ENCODE measurements around the gene ERCC2. TPM values are rescaled to one million over a fixed set of nuclear protein-coding genes. Genes with fewer than 3 reads are reported as not detected.

Gene ERCC2
- total RNA-seq, 1 experiment from 2014 or later: 58.9 TPM

GRCh38 chr19:45355402-45355801 lies 15.0 kb downstream of the ERCC2 start:
- no peaks in the 10 kb centered on the region for H3K9me3 ChIP-seq (ENCODE audit: control insufficient read depth in 1 of 2, insufficient read depth in 1 of 2, low read depth in 1 of 2, low read length in 2 of 2)
- H3K36me3 ChIP-seq (ENCODE audit: control insufficient read depth in 1 of 2, insufficient read depth in 2 of 2, low read length in 2 of 2): peaks cover 28 to 39% of the 10 kb centered on the region in 2 experiments; a peak in 3 of 4 replicates
- no peak for DNase-seq (ENCODE audit: low read depth, low spot score)
- no peak overlapping the region for H3K4me2 ChIP-seq (ENCODE audit: low read length)
- no peaks in the 10 kb centered on the region for H3K4me1 ChIP-seq (ENCODE audit: control insufficient read depth in 1 of 2, insufficient read depth in 2 of 2, low read length in 2 of 2)
- no peak overlapping the region for H3K4me3 ChIP-seq (replicated peaks in 1 of 2; ENCODE audit: low read depth in 1 of 2, low read length in 2 of 2)
- H3K27ac ChIP-seq (ENCODE audit: low read depth, low read length): no peak overlapping the region
- no peaks in the 10 kb centered on the region for H4K20me1 ChIP-seq (ENCODE audit: insufficient read depth)
- H3K27me3 ChIP-seq (ENCODE audit: insufficient read depth, low read length): no peaks in the 10 kb centered on the region
- TF ChIP-seq POLR2AphosphoS5 (IDR thresholded peaks at IDR 0.05; ENCODE audit: low read depth, low read length): no peak
- TF ChIP-seq EGR1 (IDR thresholded peaks at IDR 0.05; ENCODE audit: low read depth): no peak
- no peak for TF ChIP-seq YY1 (IDR thresholded peaks at IDR 0.05; ENCODE audit: extremely low read depth, insufficient replicate concordance, low read depth, low read length)
- no peak for TF ChIP-seq RAD21 (IDR thresholded peaks at IDR 0.05; ENCODE audit: low read depth)
- TF ChIP-seq CEBPB (IDR thresholded peaks at IDR 0.05; ENCODE audit: low read depth): no peak
- no peak for ATAC-seq
- BruUV-seq (replicated peaks): no TSS peak
- no peak overlapping the region for H2AFZ ChIP-seq (ENCODE audit: low read depth, low read length, poor library complexity, severe bottlenecking)
- ChIA-PET RAD21 (ENCODE audit: low non-redundant PET in 1 of 2, low total read pairs in 2 of 2, uncharacterized antibody in 2 of 2, unreplicated experiment in 2 of 2) (no interaction called here), POLR2A (no interaction called here), CTCF (no interaction called here)
- intact Hi-C loops (cut with micrococcal nuclease): no loop called here
- H3K9ac ChIP-seq (ENCODE audit: low read length): no peak overlapping the region
- H3K9me2 ChIP-seq (ENCODE audit: insufficient read depth): no peaks in the 10 kb centered on the region
- H3K79me2 ChIP-seq (ENCODE audit: insufficient read depth, low read length): no peaks in the 10 kb centered on the region

GRCh38 chr19:45354241-45354842 lies 16.0 kb downstream of the ERCC2 start:
- ATAC-seq: no peak
- H4K20me1 ChIP-seq (ENCODE audit: insufficient read depth): no peaks in the 10 kb centered on the region
- TF ChIP-seq SP1 (IDR thresholded peaks at IDR 0.05; ENCODE audit: low read depth) (no peak), EZH2phosphoT487 (IDR thresholded peaks at IDR 0.05; ENCODE audit: borderline replicate concordance) (no peak), YY1 (IDR thresholded peaks at IDR 0.05; ENCODE audit: extremely low read depth, insufficient replicate concordance, low read depth, low read length) (no peak), EZH2 (IDR thresholded peaks at IDR 0.05) (no peak), RAD21 (IDR thresholded peaks at IDR 0.05; ENCODE audit: low read depth) (no peak), ELF1 (IDR thresholded peaks at IDR 0.05; ENCODE audit: borderline replicate concordance, low read depth) (no peak), SIN3A (IDR thresholded peaks at IDR 0.05; ENCODE audit: low read depth) (no peak), ZFX (IDR thresholded peaks at IDR 0.05) (no peak), ZNF274 (IDR thresholded peaks at IDR 0.05; ENCODE audit: low read depth, low read length) (no peak), POLR2AphosphoS5 (IDR thresholded peaks at IDR 0.05; ENCODE audit: low read depth, low read length) (no peak), MAX (IDR thresholded peaks at IDR 0.05) (no peak), POLR2A (IDR thresholded peaks at IDR 0.05; ENCODE audit: borderline replicate concordance, extremely low read depth, insufficient read depth, insufficient read length) (no peak), SRF (IDR thresholded peaks at IDR 0.05; ENCODE audit: low read depth) (no peak), CEBPB (IDR thresholded peaks at IDR 0.05; ENCODE audit: low read depth) (no peak), EGR1 (IDR thresholded peaks at IDR 0.05; ENCODE audit: low read depth) (no peak)
- TF ChIP-seq, protein P1, sequence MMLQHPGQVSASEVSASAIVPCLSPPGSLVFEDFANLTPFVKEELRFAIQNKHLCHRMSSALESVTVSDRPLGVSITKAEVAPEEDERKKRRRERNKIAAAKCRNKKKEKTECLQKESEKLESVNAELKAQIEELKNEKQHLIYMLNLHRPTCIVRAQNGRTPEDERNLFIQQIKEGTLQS (IDR thresholded peaks at IDR 0.05): no peak
- TF ChIP-seq, protein P2, sequence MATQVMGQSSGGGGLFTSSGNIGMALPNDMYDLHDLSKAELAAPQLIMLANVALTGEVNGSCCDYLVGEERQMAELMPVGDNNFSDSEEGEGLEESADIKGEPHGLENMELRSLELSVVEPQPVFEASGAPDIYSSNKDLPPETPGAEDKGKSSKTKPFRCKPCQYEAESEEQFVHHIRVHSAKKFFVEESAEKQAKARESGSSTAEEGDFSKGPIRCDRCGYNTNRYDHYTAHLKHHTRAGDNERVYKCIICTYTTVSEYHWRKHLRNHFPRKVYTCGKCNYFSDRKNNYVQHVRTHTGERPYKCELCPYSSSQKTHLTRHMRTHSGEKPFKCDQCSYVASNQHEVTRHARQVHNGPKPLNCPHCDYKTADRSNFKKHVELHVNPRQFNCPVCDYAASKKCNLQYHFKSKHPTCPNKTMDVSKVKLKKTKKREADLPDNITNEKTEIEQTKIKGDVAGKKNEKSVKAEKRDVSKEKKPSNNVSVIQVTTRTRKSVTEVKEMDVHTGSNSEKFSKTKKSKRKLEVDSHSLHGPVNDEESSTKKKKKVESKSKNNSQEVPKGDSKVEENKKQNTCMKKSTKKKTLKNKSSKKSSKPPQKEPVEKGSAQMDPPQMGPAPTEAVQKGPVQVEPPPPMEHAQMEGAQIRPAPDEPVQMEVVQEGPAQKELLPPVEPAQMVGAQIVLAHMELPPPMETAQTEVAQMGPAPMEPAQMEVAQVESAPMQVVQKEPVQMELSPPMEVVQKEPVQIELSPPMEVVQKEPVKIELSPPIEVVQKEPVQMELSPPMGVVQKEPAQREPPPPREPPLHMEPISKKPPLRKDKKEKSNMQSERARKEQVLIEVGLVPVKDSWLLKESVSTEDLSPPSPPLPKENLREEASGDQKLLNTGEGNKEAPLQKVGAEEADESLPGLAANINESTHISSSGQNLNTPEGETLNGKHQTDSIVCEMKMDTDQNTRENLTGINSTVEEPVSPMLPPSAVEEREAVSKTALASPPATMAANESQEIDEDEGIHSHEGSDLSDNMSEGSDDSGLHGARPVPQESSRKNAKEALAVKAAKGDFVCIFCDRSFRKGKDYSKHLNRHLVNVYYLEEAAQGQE (IDR thresholded peaks at IDR 0.05; ENCODE audit: low read depth): no peak

More at GRCh38 chr19:45354241-45354842, 16.0 kb downstream of the ERCC2 start:
- DNase-seq (ENCODE audit: low read depth, low spot score): no peak
- Histone ChIP-seq H3K79me2 (ENCODE audit: insufficient read depth, low read length) (no peaks in the 10 kb centered on the region), H2AFZ (ENCODE audit: low read depth, low read length, poor library complexity, severe bottlenecking) (no peak overlapping the region), H3K9me3 (ENCODE audit: control insufficient read depth in 1 of 2, insufficient read depth in 1 of 2, low read depth in 1 of 2, low read length in 2 of 2) (no peaks in the 10 kb centered on the region), H3K4me3 (replicated peaks in 1 of 2; ENCODE audit: low read depth in 1 of 2, low read length in 2 of 2) (no peak overlapping the region), H3K4me2 (ENCODE audit: low read length) (no peak overlapping the region), H3K36me3 (ENCODE audit: control insufficient read depth in 1 of 2, insufficient read depth in 2 of 2, low read length in 2 of 2) (peaks cover 28 to 39% of the 10 kb centered on the region in 2 experiments; a peak in 3 of 4 replicates), H3K4me1 (ENCODE audit: control insufficient read depth in 1 of 2, insufficient read depth in 2 of 2, low read length in 2 of 2) (no peaks in the 10 kb centered on the region), H3K9ac (ENCODE audit: low read length) (no peak overlapping the region), H3K9me2 (ENCODE audit: insufficient read depth) (no peaks in the 10 kb centered on the region), H3K27me3 (ENCODE audit: insufficient read depth, low read length) (no peaks in the 10 kb centered on the region), H3K27ac (ENCODE audit: low read depth, low read length) (no peak overlapping the region)
- ChIA-PET POLR2A (interaction anchor here (1.0 kb wide), 1 partner anchor 10 kb away, joined by 3 read pairs; no protein-coding TSS in a partner anchor), CTCF (no interaction called here), RAD21 (ENCODE audit: low non-redundant PET in 1 of 2, low total read pairs in 2 of 2, uncharacterized antibody in 2 of 2, unreplicated experiment in 2 of 2) (no interaction called here)
- intact Hi-C loops (cut with micrococcal nuclease): no loop called here
- BruUV-seq (replicated peaks): no TSS peak
